Endometrial microvascular endothelial cells (primary cell): ENCODE data around the gene RFLNA. TPM values are rescaled to one million over a fixed set of nuclear protein-coding genes. Genes with fewer than 3 reads are reported as not detected.

Experiments
- in situ Hi-C: cut with HindIII; loops from 2 replicates; pipeline ENCODE4 v1.10.0; 2017; ENCODE audit warnings: low sequenced_read_pairs, low pct_unique_long_range_greater_than_20kb; ENCODE audit errors: inconsistent ontology term
- total RNA-seq: library from RNA; depleted of rRNA; stranded (reverse); fragments of >200 nt; gene quantifications from one replicate; pipeline ENCODE4 v1.2.3, GENCODE V29; 2015; ENCODE audit errors: inconsistent ontology term

RFLNA gene, protein sequence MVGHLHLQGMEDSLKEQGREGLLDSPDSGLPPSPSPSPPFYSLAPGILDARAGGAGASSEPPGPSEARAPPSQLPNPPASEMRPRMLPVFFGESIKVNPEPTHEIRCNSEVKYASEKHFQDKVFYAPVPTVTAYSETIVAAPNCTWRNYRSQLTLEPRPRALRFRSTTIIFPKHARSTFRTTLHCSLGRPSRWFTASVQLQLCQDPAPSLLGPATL
- total RNA-seq = under 0.01 TPM

- in situ Hi-C loops = loop anchor here (10.0 kb wide), 1 partner anchor 100 kb away; no protein-coding TSS in a partner anchor
These were observed at the start of gene RFLNA for GRCh38 chr12:124294780-124295341. RFLNA (plus strand) TSS chr12:124295093; CDS start chr12:124295430, 337 bp downstream.

DNA sequence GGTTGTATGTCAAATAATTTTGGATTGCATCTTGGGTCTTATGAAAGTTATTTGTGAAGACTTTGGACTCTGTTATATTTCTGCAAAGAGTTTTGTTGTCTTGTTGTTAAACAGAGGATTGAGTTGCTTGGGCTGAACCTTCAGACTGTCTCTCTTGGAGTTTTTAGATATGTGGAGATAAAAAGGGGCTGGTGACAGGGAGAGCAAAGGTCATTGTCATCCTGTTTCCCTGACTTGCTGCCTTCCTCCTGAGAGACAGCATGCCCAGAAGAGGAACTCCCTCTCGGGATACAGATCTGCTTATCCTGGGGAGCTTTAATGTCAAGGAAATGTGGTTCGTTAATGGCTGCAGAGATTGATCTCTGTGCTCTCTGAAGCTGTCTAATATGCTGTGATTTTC is 47.6 kb upstream of the RFLNA start:
- in situ Hi-C loops = no loop called here

DNA sequence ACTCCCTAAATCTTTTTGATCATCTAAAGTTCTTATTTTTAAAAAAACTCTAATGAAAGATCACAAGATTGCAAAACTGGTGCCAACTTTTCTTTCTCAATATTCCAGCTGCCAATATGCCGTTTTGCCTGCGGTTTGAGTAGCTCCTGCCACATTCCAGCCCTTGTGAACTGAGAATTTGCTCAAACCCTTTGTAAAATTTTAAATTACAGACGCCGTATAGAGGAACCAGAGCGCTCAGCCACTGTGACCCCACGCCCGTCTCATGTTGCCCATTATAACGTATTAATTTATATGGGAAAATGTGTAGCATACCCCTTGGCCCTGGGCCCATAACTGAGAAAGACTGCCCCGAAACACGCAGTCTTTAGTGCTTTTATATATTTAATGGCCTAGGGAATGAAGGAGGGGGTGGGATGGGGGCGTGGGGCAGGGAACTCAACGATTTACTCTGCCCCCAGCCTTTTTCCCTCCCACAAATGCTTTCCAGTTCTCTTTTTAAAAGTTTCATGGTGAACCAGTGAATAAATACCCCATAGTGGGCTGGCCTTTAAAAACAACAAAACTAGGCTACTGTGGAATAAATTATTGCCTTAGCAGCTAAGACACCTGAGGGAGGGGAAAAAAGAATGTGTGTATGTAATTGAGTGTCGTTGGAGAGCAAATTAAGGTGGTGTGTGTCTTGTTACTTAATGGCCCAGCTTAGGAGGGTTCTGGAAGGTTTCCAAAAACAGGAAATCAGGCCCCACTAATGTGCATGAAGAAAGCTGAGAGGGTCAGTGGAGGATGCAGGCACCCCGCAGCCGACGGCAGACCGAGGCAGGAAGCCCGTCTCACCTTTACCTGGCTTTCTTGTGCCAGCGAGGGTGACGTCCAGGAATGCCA is 45.7 kb upstream of the RFLNA start:
- in situ Hi-C loops = no loop called here

DNA sequence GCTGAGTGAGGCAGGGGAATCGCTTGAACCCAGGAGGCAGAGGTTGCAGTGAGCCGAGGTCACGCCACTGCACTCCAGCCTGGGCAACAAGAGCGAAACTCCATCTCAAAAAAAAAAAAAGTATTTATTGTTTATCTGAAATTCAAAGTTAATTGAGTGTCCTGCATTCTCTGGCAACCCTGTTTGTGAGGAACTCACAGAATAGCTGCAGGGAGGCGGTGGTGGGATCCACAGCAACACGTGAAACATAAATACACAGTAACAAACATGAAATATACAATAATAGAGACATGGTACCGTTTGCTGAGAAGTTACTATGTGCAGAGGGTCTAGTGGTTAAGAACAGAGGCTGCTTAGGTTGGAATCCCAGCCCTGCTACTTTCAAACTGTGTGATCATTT is 43.7 kb upstream of the RFLNA start:
- in situ Hi-C loops = no loop called here

- in situ Hi-C loops = no loop called here
These were observed 41.9 kb upstream of the RFLNA start for GRCh38 chr12:124252964-124253363.

GRCh38 chr12:124254126-124254525 is 40.8 kb upstream of the RFLNA start:
- in situ Hi-C loops = no loop called here

- in situ Hi-C loops = no loop called here
These were observed 35.5 kb upstream of the RFLNA start for GRCh38 chr12:124259154-124260066.

- in situ Hi-C loops = no loop called here
These were observed 33.0 kb upstream of the RFLNA start for GRCh38 chr12:124261885-124262284.

DNA sequence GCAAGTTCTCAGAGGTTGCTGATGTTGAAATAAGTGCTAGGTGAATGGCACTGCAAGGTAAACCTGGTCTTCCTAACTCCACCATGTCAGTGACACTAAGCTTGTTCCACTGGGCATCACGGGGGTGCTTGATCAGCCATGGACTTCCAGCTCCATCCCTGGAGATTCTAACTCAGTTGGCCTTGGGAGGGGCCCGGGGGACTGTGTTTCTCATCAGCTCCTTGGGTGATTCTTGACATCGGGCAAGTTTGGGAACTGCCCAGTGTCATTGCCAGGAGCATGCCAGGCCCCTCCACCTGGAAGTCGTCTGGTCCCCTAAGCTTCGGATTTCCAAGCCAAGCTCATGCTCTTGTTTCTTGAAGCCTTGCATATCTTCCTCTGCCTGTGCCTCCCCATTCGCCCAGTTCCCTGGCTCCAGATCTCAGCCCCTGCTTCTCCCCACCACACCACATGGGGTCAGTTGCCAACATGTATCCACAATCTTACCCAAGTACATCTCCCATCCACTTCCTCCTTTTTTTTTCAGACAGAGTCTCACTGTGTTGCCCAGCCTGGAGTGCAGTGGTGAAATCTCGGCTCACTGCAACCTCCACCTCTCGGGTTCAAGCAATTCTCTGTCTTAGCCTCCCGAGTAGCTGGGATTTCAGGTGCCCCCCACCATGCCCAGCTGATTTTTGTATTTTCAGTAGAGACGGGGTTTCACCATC is 30.7 kb upstream of the RFLNA start:
- in situ Hi-C loops = no loop called here

GRCh38 chr12:124264879-124265278 is 30.0 kb upstream of the RFLNA start:
- in situ Hi-C loops = no loop called here

GRCh38 chr12:124267205-124267778 is 27.6 kb upstream of the RFLNA start:
- in situ Hi-C loops = no loop called here

DNA sequence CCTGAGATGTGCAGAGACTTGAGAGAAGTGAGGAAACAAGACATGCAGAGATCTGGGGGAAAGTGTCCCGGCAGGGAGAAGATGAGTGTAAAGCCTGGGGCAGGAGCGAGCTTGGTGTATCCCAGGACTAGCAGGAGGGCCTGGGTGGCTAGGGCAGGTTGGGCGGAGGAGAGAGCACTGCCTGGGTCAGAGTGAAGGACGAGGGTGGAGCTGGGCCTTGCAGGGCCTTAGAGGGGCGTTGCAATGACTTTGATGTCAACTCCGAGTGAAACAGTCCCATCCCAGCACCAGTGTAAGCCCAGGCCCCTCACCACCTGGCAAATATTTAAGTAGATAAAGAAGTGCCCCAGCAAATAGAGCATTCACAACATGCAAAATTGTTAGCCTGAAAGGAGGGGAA is 24.2 kb upstream of the RFLNA start:
- in situ Hi-C loops = no loop called here

DNA sequence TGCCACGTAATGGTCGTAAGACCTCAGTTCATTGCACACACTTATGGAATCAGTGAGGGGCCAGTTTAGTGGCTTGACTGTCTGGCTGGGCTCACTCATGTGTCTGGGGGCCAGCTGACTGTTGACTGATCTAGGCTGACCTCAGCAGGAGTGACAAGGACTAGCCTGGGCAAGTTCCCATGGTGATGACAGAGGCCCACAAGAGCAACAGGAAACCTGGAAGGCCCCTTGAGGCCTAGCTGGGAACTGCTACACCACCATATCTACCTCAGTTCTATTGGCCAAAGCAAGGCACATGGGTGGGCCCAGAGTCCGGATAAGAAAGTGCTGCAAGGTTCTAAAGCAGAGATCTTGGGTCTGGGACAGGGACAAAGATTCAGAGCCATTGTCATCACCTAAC is 21.3 kb upstream of the RFLNA start:
- in situ Hi-C loops = no loop called here

- in situ Hi-C loops = no loop called here
These were observed 18.6 kb upstream of the RFLNA start for GRCh38 chr12:124276337-124276736.

- in situ Hi-C loops = no loop called here
These were observed 17.3 kb upstream of the RFLNA start for GRCh38 chr12:124277394-124278241.

DNA sequence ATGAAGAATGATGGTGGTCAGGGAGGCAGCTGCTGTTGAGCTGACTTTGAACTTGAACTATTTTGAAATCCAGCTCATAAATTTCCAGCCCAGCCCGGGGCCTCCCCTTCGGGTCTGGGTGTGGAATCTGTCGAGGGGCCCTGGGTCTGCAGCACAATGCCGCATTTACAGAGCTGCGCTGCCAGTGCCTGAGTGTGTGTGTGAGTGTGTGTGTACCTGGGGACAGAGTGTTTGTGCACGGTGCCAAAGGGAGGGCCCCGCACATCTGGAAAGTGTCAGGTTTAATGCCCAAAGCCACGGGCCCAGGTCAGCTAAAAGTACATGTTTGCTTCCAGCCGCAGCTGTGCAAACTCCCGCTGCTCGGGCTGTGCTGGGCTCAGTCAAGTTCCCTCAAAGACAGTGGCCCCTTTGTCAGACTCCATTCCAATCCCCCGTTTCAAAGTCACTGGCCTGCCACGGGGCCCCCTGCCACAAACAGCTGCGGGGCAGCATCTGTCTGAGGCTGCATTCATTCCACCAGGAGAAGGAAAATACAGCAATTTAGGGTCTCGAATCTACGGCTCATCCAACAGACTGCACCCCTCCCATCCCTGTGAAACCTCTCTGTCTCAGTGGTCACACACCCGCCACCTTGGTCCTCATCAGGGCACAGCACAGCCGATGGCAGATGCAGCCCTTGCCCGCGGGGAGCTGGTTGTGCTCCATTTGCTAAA is 16.3 kb upstream of the RFLNA start:
- in situ Hi-C loops = no loop called here

GRCh38 chr12:124279315-124279714 is 15.6 kb upstream of the RFLNA start:
- in situ Hi-C loops = no loop called here
